HCT116 (cell line): ENCODE results near the gene TM9SF4. TPM values are rescaled to one million over a fixed set of nuclear protein-coding genes. Genes with fewer than 3 reads are reported as not detected.

Source experiments
- ATAC-seq: fragments of 200-7000 bp; cut with Tn5 transposase; 2 replicates; pipeline ENCODE4 v1.9.1; 2020; ENCODE audit warnings: mild to moderate bottlenecking, moderate library complexity
- BruUV-seq: library from RNA; stranded (reverse); fragments of 400-500 nt; replicated peaks from 2 replicates; lab custom pipeline; 2021; lab: Mats Ljungman, UMichigan
- CTCF ChIA-PET: fragments of 300-600 bp; sonication (Branson Sonifier 250); formaldehyde crosslinking; loops from one replicate; lab custom pipeline; 2021; ENCODE audit warnings: antibody characterized with exemption; lab: Charles Lee
- POLR2A ChIA-PET: fragments of 300-600, 350-600 bp; sonication (Branson Sonifier 250); formaldehyde crosslinking; loops from one replicate; lab custom pipeline; 2021; ENCODE audit warnings: antibody characterized with exemption; lab: Charles Lee
- RAD21 ChIA-PET, 2 experiments: fragments of 300-600 bp; sonication (Branson Sonifier 250); formaldehyde crosslinking; loops; one replicate each; lab custom pipeline; 2023; ENCODE audit warnings: low total read pairs in 2 of 2; ENCODE audit not compliant: uncharacterized antibody in 2 of 2, unreplicated experiment in 2 of 2, low non-redundant PET in 1 of 2; lab: Charles Lee
- DNase-seq: peaks from one replicate; pipeline ENCODE4 v3.0.0-alpha.2; 2010; ENCODE audit warnings: low read depth, low spot score
- H2AFZ ChIP-seq: fragments of 200-600 bp; shearing (Covaris generic), sonication (generic); 2 replicates; pipeline ENCODE4 v1.6.1; 2017; ENCODE audit warnings: low read depth, mixed run types, mixed read lengths, antibody characterized with exemption, low read length; ENCODE audit not compliant: poor library complexity, severe bottlenecking
- H3K27ac ChIP-seq: 2 replicates; pipeline ENCODE4 v1.5.1; 2012; ENCODE audit warnings: low read depth, low read length
- H3K27me3 ChIP-seq: fragments of 200-600 bp; sonication (generic); 2 replicates; pipeline ENCODE4 v1.6.1; 2016; ENCODE audit warnings: mixed run types, low read length, mixed read lengths; ENCODE audit not compliant: insufficient read depth
- H3K36me3 ChIP-seq, 2 experiments: fragments of 200-500 bp in 1 of 2; fragments of 200-600 bp in 1 of 2; sonication (Bioruptor generic) in 1 of 2; sonication (generic) in 1 of 2; 2 replicates each; pipeline versions ENCODE4 v1.5.1 to v1.6.1; 2014 to 2016; ENCODE audit warnings: low read length in 2 of 2, inconsistent platforms in 1 of 2, mixed read lengths in 1 of 2, mixed run types in 1 of 2; ENCODE audit not compliant: insufficient read depth in 2 of 2, control insufficient read depth in 1 of 2
- H3K4me1 ChIP-seq, 2 experiments: fragments of 200-600 bp in 1 of 2; sonication (generic) in 1 of 2; 2 replicates each; pipeline versions ENCODE4 v1.5.1 to v1.6.1; 2012 to 2017; ENCODE audit warnings: low read length in 2 of 2, inconsistent platforms in 1 of 2, mild to moderate bottlenecking in 1 of 2, mixed read lengths in 1 of 2, mixed run types in 1 of 2, moderate library complexity in 1 of 2; ENCODE audit not compliant: insufficient read depth in 2 of 2, control insufficient read depth in 1 of 2
- H3K4me2 ChIP-seq: fragments of 200-600 bp; sonication (generic); 2 replicates; pipeline ENCODE4 v1.6.1; 2017; ENCODE audit warnings: mixed run types, low read length, mixed read lengths
- H3K4me3 ChIP-seq, 2 experiments: fragments of 200-600 bp in 1 of 2; sonication (generic) in 1 of 2; replicated peaks in 1 of 2; 2 replicates each; pipeline ENCODE4 v1.5.1; 2011 to 2016; ENCODE audit warnings: low read length in 2 of 2, control low read depth in 1 of 2, low read depth in 1 of 2, mild to moderate bottlenecking in 1 of 2, mixed read lengths in 1 of 2, mixed run types in 1 of 2
- H3K79me2 ChIP-seq: fragments of 200-600 bp; sonication (generic); 2 replicates; pipeline ENCODE4 v1.6.1; 2017; ENCODE audit warnings: mild to moderate bottlenecking, mixed run types, low read length, moderate library complexity, mixed read lengths; ENCODE audit not compliant: insufficient read depth
- H3K9ac ChIP-seq: fragments of 200-600 bp; sonication (generic); 2 replicates; pipeline ENCODE4 v1.6.1; 2016; ENCODE audit warnings: low read length, mixed read lengths
- H3K9me2 ChIP-seq: fragments of 200-600 bp; sonication (generic), shearing (Covaris generic); 2 replicates; pipeline ENCODE4 v1.6.1; 2017; ENCODE audit warnings: mixed run types, mild to moderate bottlenecking, moderate library complexity; ENCODE audit not compliant: insufficient read depth
- H3K9me3 ChIP-seq, 2 experiments: fragments of 200-500 bp in 1 of 2; fragments of 200-600 bp in 1 of 2; sonication (Bioruptor generic) in 1 of 2; sonication (generic) in 1 of 2; 2 replicates each; pipeline ENCODE4 v1.6.1; 2014 to 2017; ENCODE audit warnings: low read length in 2 of 2, mixed read lengths in 2 of 2, inconsistent platforms in 1 of 2, low read depth in 1 of 2, mild to moderate bottlenecking in 1 of 2, mixed run types in 1 of 2, moderate library complexity in 1 of 2; ENCODE audit not compliant: control insufficient read depth in 1 of 2, insufficient read depth in 1 of 2
- H4K20me1 ChIP-seq: fragments of 200-600 bp; sonication (generic), shearing (Covaris generic); 2 replicates; pipeline ENCODE4 v1.6.1; 2017; ENCODE audit warnings: mixed run types, mild to moderate bottlenecking, moderate library complexity; ENCODE audit not compliant: insufficient read depth
- CBX3 ChIP-seq: IDR thresholded peaks from 2 replicates; pipeline ENCODE4 v1.6.1; 2012; ENCODE audit warnings: low read depth
- FOSL1 ChIP-seq: IDR thresholded peaks from 2 replicates; pipeline ENCODE4 v1.6.1; 2012; ENCODE audit warnings: low read depth
- POLR2A ChIP-seq: IDR thresholded peaks from 2 replicates; pipeline ENCODE4 v1.7.0; 2011; ENCODE audit warnings: borderline replicate concordance; ENCODE audit not compliant: insufficient read depth, insufficient read length; ENCODE audit errors: extremely low read depth
- POLR2AphosphoS5 ChIP-seq: IDR thresholded peaks from 2 replicates; pipeline ENCODE4 v1.6.1; 2011; ENCODE audit warnings: mild to moderate bottlenecking, low read depth, low read length, moderate library complexity
- TCF7L2 ChIP-seq: IDR thresholded peaks from 2 replicates; pipeline ENCODE4 v1.7.0; 2011; ENCODE audit warnings: borderline replicate concordance, inconsistent platforms; ENCODE audit not compliant: insufficient read depth, insufficient read length; ENCODE audit errors: extremely low read depth
- YY1 ChIP-seq: IDR thresholded peaks from 2 replicates; pipeline ENCODE4 v1.6.1; 2011; ENCODE audit warnings: low read length, low read depth, moderate library complexity, mild to moderate bottlenecking; ENCODE audit not compliant: insufficient replicate concordance; ENCODE audit errors: extremely low read depth
- ZFX ChIP-seq: fragments of 450-650 bp; IDR thresholded peaks from 2 replicates; pipeline ENCODE4 v1.6.1; 2017
- intact Hi-C: fragments of 100-400 bp; cut with micrococcal nuclease; formaldehyde crosslinking; loops from 2 replicates; pipeline ENCODE4 v1.10.0; 2022
- total RNA-seq: library from RNA; stranded (reverse); gene quantifications from one replicate; pipeline ENCODE4 v1.2.1, GENCODE V29; 2021; ENCODE audit not compliant: unreplicated experiment
- TF ChIP-seq, protein P1 (sequence below): IDR thresholded peaks from 2 replicates; pipeline ENCODE4 v1.6.1; 2012
- TF ChIP-seq, protein P2 (sequence below), 3 experiments: fragments of 200-600 bp in 1 of 3; sonication (generic) in 1 of 3; IDR thresholded peaks in 2 of 3; conservative IDR thresholded peaks in 1 of 3; 2 replicates each; pipeline ENCODE4 v1.5.1; 2012 to 2017; ENCODE audit warnings: low read depth in 2 of 3, low read length in 2 of 3, antibody characterized with exemption in 1 of 3, borderline replicate concordance in 1 of 3, control low read depth in 1 of 3, mild to moderate bottlenecking in 1 of 3, mixed read lengths in 1 of 3, mixed run types in 1 of 3, moderate library complexity in 1 of 3; ENCODE audit not compliant: insufficient read depth in 1 of 3

The TM9SF4 gene
- total RNA-seq, 1 experiment from 2014 or later, result 51.2 TPM

DNA sequence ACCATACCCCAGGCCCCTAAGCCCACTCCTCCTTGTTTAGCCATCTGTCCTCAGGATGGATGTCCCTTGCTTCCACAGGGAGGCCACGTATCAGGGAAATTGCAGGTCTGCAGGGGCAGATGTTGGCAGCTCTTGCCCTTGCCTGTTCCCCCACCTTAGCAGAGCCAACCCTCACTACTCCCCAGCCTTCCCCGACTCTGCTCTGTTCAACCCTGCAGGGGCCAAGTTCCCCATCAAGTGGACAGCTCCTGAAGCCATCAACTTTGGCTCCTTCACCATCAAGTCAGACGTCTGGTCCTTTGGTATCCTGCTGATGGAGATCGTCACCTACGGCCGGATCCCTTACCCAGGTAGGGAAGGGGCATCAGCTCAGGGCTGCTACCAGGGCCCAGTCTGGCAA, 10.7 kb upstream of the TM9SF4 start (continued):
- TF ChIP-seq YY1 (no peak), ZFX (no peak), FOSL1 (no peak)
- TF ChIP-seq, protein P1, sequence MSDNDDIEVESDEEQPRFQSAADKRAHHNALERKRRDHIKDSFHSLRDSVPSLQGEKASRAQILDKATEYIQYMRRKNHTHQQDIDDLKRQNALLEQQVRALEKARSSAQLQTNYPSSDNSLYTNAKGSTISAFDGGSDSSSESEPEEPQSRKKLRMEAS, result no peak

DNA sequence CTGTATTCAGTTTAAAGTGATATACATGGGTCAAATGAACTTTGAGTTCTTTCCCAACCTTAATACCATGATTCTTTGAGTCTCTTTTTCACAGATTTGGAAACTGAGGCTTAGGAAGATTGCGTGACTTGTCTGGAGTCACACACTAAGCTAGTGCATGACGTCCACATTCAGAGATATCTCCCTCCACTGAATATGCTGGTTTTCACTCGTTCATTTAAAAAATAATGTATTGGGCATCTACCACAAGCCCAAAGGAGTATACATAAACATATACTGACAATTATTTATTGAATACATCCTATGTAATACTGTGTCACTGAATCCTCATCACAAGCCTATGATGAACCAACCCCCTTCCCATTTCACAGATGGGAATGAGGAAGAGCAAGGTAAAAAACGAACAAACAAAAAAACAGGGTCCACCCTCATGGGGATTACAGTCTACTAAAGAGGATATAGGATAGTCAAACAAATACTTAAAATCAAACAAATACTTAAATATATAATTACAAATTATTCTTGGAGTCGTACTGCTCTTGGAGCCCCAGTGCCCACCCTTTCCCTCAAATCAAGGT, 611 bp upstream of the TM9SF4 start:
- no peak for TF ChIP-seq TCF7L2
- TF ChIP-seq CBX3, result peak; percentile 21; the same call in 1 of the 2 replicates
- peak overlapping the region; percentile 98; the same call in 1 of the 2 replicates for H3K27ac ChIP-seq
- no peaks in the 10 kb centered on the region for H3K9me3 ChIP-seq
- H3K9ac ChIP-seq, result peak overlapping the region; percentile 95
- ChIA-PET POLR2A (no interaction called here), CTCF (interaction anchor here (0.6 kb wide), 1 partner anchor 565 kb away, joined by 3 read pairs; the partner anchor contains the start of gene C20orf203), RAD21 (no interaction called here)
- peaks cover 6 to 17% of the 10 kb centered on the region in 2 experiments for H3K4me1 ChIP-seq
- H4K20me1 ChIP-seq, result peaks cover 4% of the 10 kb centered on the region; the same call in 1 of the 2 replicates
- peak overlapping the region in 1 of 2 experiments; percentile 90; a peak in 2 of 4 replicates for H3K4me3 ChIP-seq
- peak overlapping the region; percentile 86 for H3K4me2 ChIP-seq
- H3K79me2 ChIP-seq, result peaks cover 44% of the 10 kb centered on the region
- no peak for DNase-seq
- intact Hi-C loops, result no loop called here
- 0 out of 4 replicates have a peak, but pooled peaks cover 0 to 2% of the 10 kb centered on the region in 2 experiments for H3K36me3 ChIP-seq
- no peaks in the 10 kb centered on the region for H3K9me2 ChIP-seq
- no peak for ATAC-seq
- H2AFZ ChIP-seq, result peak overlapping the region; percentile 97
- peaks cover 2% of the 10 kb centered on the region; the same call in 1 of the 2 replicates for H3K27me3 ChIP-seq
- TSS peak; percentile 45 for BruUV-seq

DNA sequence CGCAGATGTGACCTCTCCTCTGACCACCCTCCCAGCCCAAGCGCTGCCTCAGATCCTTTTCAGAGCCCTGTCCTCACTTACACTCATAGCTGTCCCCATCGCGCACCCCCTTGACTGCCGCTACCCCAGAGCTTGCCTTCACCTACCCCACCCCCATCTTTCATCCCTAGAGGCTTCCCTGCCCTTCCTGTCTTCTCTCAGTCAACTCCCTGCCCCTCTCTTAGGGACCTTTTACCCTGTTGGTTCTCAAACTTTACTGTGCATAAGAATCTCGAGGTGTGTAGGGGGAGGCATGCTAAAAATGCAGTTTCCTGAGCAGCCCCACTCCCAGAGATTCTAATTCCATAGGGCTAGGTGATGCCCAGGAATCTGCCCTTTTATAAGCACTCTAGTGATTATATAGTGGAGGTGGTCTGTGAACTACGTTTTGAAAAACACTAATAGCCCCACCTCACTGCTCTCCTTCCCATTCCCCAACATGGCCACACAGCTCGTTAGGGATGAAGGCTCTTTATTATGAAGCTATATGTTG, 725 bp downstream of the TM9SF4 start:
- no peak overlapping the region for H2AFZ ChIP-seq

More for the DNA sequence above, 725 bp downstream of the TM9SF4 start:
- H4K20me1 ChIP-seq, result peaks cover 6% of the 10 kb centered on the region; the same call in 1 of the 2 replicates
- H3K79me2 ChIP-seq, result peaks cover 57% of the 10 kb centered on the region
- ChIA-PET CTCF (interaction anchor here (0.6 kb wide), 1 partner anchor 257 kb away, joined by 3 read pairs; no protein-coding TSS in a partner anchor), RAD21 (no interaction called here), POLR2A (no interaction called here)
- peak overlapping the region; percentile 90 to 97 for H3K4me3 ChIP-seq
- intact Hi-C loops, result no loop called here
- no peaks in the 10 kb centered on the region for H3K9me2 ChIP-seq
- peak overlapping the region; percentile 86 for H3K4me2 ChIP-seq
- peaks cover 6 to 8% of the 10 kb centered on the region in 2 experiments; a peak in 2 of 4 replicates for H3K36me3 ChIP-seq
- peaks cover 6 to 17% of the 10 kb centered on the region in 2 experiments for H3K4me1 ChIP-seq
- H3K27ac ChIP-seq, result peak overlapping the region; percentile 98
- no peak for ATAC-seq
- H3K27me3 ChIP-seq, result no peaks in the 10 kb centered on the region
- no peaks in the 10 kb centered on the region for H3K9me3 ChIP-seq
- peak overlapping the region; percentile 95 for H3K9ac ChIP-seq
- TF ChIP-seq ZFX (no peak), POLR2A (no peak), POLR2AphosphoS5 (no peak)
- TF ChIP-seq, protein P2, sequence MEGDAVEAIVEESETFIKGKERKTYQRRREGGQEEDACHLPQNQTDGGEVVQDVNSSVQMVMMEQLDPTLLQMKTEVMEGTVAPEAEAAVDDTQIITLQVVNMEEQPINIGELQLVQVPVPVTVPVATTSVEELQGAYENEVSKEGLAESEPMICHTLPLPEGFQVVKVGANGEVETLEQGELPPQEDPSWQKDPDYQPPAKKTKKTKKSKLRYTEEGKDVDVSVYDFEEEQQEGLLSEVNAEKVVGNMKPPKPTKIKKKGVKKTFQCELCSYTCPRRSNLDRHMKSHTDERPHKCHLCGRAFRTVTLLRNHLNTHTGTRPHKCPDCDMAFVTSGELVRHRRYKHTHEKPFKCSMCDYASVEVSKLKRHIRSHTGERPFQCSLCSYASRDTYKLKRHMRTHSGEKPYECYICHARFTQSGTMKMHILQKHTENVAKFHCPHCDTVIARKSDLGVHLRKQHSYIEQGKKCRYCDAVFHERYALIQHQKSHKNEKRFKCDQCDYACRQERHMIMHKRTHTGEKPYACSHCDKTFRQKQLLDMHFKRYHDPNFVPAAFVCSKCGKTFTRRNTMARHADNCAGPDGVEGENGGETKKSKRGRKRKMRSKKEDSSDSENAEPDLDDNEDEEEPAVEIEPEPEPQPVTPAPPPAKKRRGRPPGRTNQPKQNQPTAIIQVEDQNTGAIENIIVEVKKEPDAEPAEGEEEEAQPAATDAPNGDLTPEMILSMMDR (IDR thresholded peaks at IDR 0.05 in 2 of 3, conservative IDR thresholded peaks at IDR 0.05 in 1 of 3; ENCODE audit: borderline replicate concordance in 1 of 3, insufficient read depth in 1 of 3, low read depth in 2 of 3, low read length in 2 of 3), result no peak
- no TSS peak for BruUV-seq
- no peak for DNase-seq
